Right cardiac atrium (tissue), 5 donors: ENCODE measurements around the gene UQCC2. TPM values are rescaled to one million over a fixed set of nuclear protein-coding genes. Genes with fewer than 3 reads are reported as not detected.
A peak's percentile ranks its signal among the peaks of the same experiment; 100 is the strongest.

ENCODE experiments used
- ATAC-seq, 2 donors: fragments of 200-7000 bp; cut with Tn5 transposase; one replicate each; pipeline versions ENCODE4 v1.8.0 to v1.9.1; 2020; ENCODE audit warnings: moderate library complexity in 2 of 2, mild to moderate bottlenecking in 1 of 2
- DNase-seq, 3 donors: peaks; one replicate each; pipeline ENCODE4 v3.0.0-alpha.2; 2020
- H3K27ac ChIP-seq: one replicate; pipeline ENCODE4 v1.5.1; 2013; ENCODE audit warnings: mild to moderate bottlenecking, low read length, control low read depth, moderate library complexity
- H3K27me3 ChIP-seq: one replicate; pipeline ENCODE4 v1.6.1; 2013; ENCODE audit not compliant: control insufficient read depth, insufficient read depth
- H3K4me1 ChIP-seq: one replicate; pipeline ENCODE4 v1.6.1; 2013; ENCODE audit warnings: low read length; ENCODE audit not compliant: control insufficient read depth, insufficient read depth
- H3K4me3 ChIP-seq: one replicate; pipeline ENCODE4 v1.5.1; 2013; ENCODE audit warnings: low read length, control low read depth
- H3K9me3 ChIP-seq: one replicate; pipeline ENCODE4 v1.6.1; 2013; ENCODE audit warnings: low read length; ENCODE audit not compliant: control insufficient read depth
- WGBS: extraction: QIAGEN DNeasy Blood & Tissue Kit; methylation state at CpG from one replicate; pipeline ENCODE4 v1.1.7; 2013; 5-methylcytosine and 5-hydroxymethylcytosine counted together
- intact Hi-C, 4 donors: fragments of 100-400 bp; cut with DNase I; formaldehyde crosslinking; loops; one replicate each; pipeline versions ENCODE4 v1.11.0 to v1.14.0; 2022 to 2023
- polyA plus RNA-seq: library from polyadenylated mRNA; stranded (reverse); fragments of 200-250 nt; gene quantifications from one replicate; pipeline ENCODE4 v1.2.3, GENCODE V29; 2013
- total RNA-seq, 4 donors: library from RNA; stranded (reverse); fragmentation: NEBNext Ultra II Directional; extraction: Animal tissue kit (Norgen Biotek cat#: 25700); gene quantifications; one replicate each; pipeline ENCODE4 v1.2.1, GENCODE V29; 2021
- donor health status: healthy with polysubstance abuse.
- donor health status: DM: no; HTN: yes; CAD: no.
- donor health status: DM: no; HTN: no; CAD: no.
- donor health status: DM: no; HTN: yes; CAD: no; lungs with severe emphysema.
- donor health status: DM: yes; HTN: yes; CAD: no.

The UQCC2 gene
- total and polyA plus RNA-seq, 5 donors: 188 to 376 (median 235) TPM

DNA sequence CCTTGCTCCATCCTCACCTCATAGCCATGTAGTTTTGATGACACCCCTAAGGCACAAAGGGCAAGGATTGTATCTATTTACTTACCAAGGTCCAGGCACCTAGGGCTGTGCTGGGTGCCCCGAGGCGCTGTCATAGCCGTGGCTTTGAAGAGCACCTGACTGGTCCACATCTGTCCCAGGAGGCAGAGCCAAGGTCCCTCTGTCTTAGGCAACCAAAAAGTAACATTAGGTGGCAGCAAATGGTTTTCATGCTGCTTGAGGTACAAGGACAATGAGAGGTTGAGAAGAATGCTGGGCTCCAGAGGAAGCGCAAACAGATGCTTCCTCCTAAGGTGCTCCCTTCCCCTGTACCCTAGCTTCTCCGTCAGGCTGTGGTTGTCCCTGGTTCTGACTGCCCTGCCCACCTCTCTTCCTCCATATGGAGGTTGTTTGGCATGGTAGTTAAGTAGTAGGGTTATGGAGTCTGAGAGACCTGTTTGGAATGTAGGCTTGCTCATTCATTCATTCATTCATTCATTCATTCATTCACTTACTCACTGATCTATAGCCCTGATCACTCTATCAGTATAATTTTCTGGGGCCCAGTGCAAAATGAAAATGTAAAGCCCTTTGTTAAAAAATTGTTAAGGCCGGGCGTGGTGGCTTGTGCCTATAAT is 3.0 kb upstream of the UQCC2 start:
- ATAC-seq: no peak
- WGBS: 91% methylated on average over 7 of the region's 7 CpGs
- H3K27ac ChIP-seq: no peak overlapping the region
- no peaks in the 10 kb centered on the region for H3K27me3 ChIP-seq
- intact Hi-C loops: loop anchor here in 1 of 4 donors (5.0 kb wide), 1 partner anchor 48 kb away; no protein-coding TSS in a partner anchor
- DNase-seq: no peak
- peaks cover 16% of the 10 kb centered on the region for H3K4me1 ChIP-seq
- H3K9me3 ChIP-seq: no peaks in the 10 kb centered on the region
- H3K4me3 ChIP-seq: no peak overlapping the region

DNA sequence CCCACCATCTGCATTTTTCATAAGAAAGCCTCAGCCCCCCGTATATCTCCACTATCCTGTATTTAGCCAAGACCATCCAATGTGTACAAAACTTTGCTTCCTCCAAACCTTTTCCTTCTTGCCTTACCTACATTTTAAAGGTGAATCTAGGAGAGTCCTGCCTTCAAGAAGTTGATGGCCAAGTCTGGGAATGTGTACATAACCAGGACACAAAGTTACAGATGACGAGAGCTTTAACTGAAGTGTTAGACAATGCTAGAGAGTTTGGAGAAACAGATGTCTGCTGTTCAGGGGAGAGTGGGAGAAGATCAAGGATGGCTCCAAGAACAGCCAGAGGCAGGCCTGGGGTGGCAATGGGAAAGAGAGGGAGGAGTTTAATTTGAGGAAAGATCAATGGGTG is 2.3 kb upstream of the UQCC2 start:
- no peak for DNase-seq
- ATAC-seq: no peak
- 83% methylated on average over 2 of the region's 2 CpGs for WGBS
- no peak overlapping the region for H3K4me3 ChIP-seq
- no peaks in the 10 kb centered on the region for H3K27me3 ChIP-seq
- H3K27ac ChIP-seq: no peak overlapping the region
- intact Hi-C loops: loop anchor here in 1 of 4 donors (2.0 kb wide), 1 partner anchor 49 kb away; no protein-coding TSS in a partner anchor
- no peaks in the 10 kb centered on the region for H3K9me3 ChIP-seq
- peaks cover 16% of the 10 kb centered on the region for H3K4me1 ChIP-seq

DNA sequence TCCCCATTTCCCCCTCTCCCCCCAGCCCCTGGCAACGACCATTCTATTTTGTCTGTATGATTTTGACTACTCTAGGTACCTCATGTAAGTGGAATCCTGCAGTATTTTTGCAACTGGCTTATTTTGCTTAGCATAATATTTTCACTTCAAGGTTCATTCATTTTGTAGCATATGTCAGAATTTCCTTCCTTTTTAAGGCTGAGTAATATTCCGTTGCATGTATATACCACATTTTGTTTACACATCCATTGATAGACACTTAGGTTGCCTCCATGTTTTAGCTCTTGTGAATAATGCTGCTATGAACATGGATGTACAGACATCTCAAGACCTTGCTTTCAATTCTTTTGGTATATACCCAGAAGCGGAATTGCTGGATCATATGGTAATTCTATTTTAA is 1.4 kb upstream of the UQCC2 start:
- no peak for ATAC-seq
- peaks cover 13% of the 10 kb centered on the region for H3K4me1 ChIP-seq
- intact Hi-C loops: loop anchor here in 1 of 4 donors (2.0 kb wide), 1 partner anchor 50 kb away; no protein-coding TSS in a partner anchor
- no peak overlapping the region for H3K27ac ChIP-seq
- DNase-seq: no peak
- 96% methylated on average over 3 of the region's 3 CpGs for WGBS
- no peaks in the 10 kb centered on the region for H3K27me3 ChIP-seq
- H3K4me3 ChIP-seq: no peak overlapping the region
- no peaks in the 10 kb centered on the region for H3K9me3 ChIP-seq

- peak overlapping the region; percentile 65 for H3K4me3 ChIP-seq
- no peak for ATAC-seq
- no peaks in the 10 kb centered on the region for H3K27me3 ChIP-seq
- peaks cover 9% of the 10 kb centered on the region for H3K4me1 ChIP-seq
- intact Hi-C loops: no loop called here
- WGBS: 84% methylated on average over 15 of the region's 15 CpGs
- DNase-seq: peak in 1 of 3 donors; percentile 19
- H3K27ac ChIP-seq: peak overlapping the region; percentile 25
- H3K9me3 ChIP-seq: no peaks in the 10 kb centered on the region
Measured at GRCh38 chr6:33710296-33711121, 991 bp downstream of the UQCC2 start.

DNA sequence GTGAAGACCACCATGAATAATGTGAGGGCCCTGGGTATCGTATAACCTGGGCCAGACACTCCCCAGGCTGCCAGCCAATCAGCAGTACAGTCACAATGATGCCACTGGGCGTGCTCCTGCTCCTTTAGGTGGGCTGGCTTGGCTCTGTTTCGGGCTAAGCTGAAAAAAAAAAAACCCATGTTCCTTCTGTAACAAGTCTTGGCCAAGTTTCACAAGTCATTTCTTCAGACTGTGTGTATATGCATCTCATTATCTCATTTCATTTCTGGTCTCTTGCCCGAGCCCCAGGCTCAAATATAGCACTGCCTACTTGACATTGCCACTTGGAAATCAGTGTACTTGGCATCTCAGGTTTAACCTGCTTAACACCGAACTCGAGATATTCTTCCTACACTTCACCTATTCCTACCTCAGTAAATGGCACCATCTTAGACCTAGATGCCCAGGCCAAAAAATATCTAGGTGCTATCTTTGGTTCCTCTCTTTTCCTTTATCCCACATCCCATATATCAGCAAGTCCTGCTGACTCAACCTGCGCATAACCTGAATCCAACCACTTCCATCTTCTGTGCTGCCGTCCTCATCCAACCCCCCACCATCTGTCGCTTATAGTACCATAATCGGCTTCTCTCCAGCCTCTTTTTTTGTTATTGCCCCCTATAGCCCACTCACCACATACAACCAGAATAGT is 1.8 kb downstream of the UQCC2 start:
- 70% methylated on average over 10 of the region's 10 CpGs for WGBS
- peak overlapping the region; percentile 94 for H3K27ac ChIP-seq
- peaks cover 9% of the 10 kb centered on the region for H3K4me1 ChIP-seq
- intact Hi-C loops: no loop called here
- no peak for ATAC-seq
- H3K4me3 ChIP-seq: no peak overlapping the region
- peak in 1 of 3 donors; percentile 35 for DNase-seq
- no peaks in the 10 kb centered on the region for H3K9me3 ChIP-seq
- no peaks in the 10 kb centered on the region for H3K27me3 ChIP-seq

DNA sequence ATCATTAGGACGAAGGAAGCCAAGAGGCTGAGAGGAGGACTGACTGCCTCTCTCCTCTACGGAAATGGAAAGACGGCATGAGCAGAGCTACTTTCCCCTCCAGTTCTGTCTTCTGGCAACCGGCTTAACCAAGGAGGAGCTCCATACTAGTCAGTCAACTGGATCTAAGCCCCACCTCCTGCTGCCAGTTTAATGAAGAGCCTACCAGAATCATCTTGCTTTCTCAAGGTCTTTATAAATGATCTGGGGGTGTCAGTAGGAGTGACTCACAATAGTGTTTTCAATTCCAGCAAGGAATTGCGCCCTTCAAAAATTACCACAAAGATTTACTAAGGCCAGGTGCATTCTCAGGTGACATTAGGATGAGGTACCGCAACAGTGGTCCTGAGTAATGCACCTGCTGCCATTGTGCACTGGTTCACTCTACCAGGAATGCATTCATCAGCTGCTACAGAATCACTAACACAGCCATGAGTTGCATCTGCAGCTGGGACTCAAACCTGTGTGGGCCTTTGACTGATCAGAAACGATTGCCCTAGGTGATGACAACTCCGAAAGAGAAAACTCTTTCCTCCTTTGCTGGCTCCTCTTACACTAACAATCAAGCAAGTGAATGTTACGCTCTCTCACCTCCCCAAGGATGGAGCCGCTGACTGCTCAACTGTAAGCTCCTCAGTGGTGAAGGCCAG is 2.8 kb downstream of the UQCC2 start:
- intact Hi-C loops: no loop called here
- WGBS: 88% methylated on average over 10 of the region's 10 CpGs
- DNase-seq (no peak), ATAC-seq (no peak)
- H3K9me3 ChIP-seq: no peaks in the 10 kb centered on the region
- H3K4me1 ChIP-seq: peaks cover 9% of the 10 kb centered on the region
- no peaks in the 10 kb centered on the region for H3K27me3 ChIP-seq
- peak overlapping the region; percentile 70 for H3K27ac ChIP-seq
- H3K4me3 ChIP-seq: no peak overlapping the region

- WGBS: 93% methylated on average over 5 of the region's 5 CpGs
- Histone ChIP-seq H3K27me3 (no peaks in the 10 kb centered on the region), H3K4me3 (no peak overlapping the region), H3K4me1 (peaks cover 9% of the 10 kb centered on the region), H3K9me3 (no peaks in the 10 kb centered on the region), H3K27ac (no peak overlapping the region)
- DNase-seq: no peak
- no peak for ATAC-seq
- intact Hi-C loops: no loop called here
Measured at GRCh38 chr6:33707771-33708170, 3.7 kb downstream of the UQCC2 start.

DNA sequence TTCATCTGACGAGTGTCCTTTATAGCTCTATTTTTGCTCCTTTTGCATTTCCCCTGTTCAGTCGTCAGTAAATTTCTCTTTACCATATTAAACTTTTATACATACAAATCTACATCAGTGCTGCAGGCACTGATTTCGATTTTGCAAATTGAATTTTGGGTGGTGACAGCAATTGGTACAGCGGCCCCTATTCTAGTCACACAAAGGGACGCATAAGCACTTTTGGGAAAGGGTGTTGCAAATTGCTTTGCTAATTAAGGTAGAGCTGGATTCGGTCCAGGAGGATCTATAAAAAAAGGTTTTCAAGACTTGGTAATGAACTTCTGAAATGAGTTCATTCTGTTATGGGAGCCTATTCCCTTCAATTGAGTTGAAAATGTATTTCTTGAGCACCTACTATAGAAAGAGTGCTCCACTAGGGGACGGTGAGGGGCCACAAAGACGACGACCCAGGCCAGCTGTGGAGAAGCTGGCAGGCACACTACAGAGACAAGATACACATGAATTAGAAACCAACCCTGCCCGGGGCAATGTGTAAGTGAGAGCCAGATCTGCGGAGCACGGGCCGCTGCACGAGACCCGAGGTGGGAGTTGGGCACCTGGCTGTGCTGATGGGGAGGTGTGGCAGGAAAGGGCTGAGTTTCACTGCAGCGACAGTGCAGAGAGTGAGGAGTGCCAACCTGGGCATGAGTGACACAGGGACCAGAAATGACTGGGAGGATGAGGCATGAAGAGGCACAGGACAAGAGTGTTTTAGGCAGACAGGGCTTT is 5.4 kb downstream of the UQCC2 start:
- Histone ChIP-seq H3K4me1 (peaks cover 9% of the 10 kb centered on the region), H3K27me3 (no peaks in the 10 kb centered on the region), H3K9me3 (no peaks in the 10 kb centered on the region), H3K4me3 (no peak overlapping the region), H3K27ac (no peak overlapping the region)
- DNase-seq: peak in 1 of 3 donors; percentile 58
- ATAC-seq: no peak
- intact Hi-C loops: no loop called here
- 78% methylated on average over 16 of the region's 16 CpGs for WGBS

DNA sequence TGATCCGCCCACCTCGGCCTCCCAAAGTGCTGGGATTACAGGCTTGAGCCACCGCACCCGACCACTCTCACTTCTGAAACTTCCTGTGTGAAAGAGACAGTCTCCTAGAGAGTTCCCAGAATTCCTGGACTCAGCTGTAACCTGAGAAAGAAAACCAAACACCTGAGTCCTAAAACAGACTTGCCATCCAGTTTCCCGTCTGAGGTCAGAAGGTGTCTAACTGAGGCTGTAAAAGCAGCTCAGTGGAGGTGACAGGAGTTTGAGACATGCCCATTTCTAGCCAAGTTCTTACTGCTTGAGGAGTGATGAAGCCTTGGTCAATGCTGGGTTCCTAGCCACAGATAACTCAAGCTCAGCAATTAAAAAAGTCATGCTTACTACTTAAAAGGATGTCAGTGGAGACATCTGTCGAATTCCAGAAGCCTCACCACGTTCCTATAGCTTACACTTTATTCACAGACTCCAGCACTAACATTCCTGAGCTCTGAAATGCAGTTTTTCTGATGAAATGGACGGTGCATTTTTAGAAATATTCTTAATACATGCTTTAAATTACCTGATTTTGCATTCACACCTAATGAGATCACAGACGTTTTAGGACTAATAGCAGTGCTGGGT is 6.1 kb downstream of the UQCC2 start:
- ATAC-seq: no peak
- Histone ChIP-seq H3K27me3 (no peaks in the 10 kb centered on the region), H3K4me3 (no peak overlapping the region), H3K27ac (no peak overlapping the region), H3K9me3 (no peaks in the 10 kb centered on the region), H3K4me1 (peaks cover 4% of the 10 kb centered on the region)
- WGBS: 85% methylated on average over 9 of the region's 9 CpGs
- intact Hi-C loops: no loop called here
- DNase-seq: no peak
